ENCODE results near the gene EIF4G1.
"Not testable (repeated sequence)": the region's sequence is repeated elsewhere in the genome, so short reads cannot be mapped to it uniquely, and the experiment has no call there.

Gene EIF4G1, protein sequence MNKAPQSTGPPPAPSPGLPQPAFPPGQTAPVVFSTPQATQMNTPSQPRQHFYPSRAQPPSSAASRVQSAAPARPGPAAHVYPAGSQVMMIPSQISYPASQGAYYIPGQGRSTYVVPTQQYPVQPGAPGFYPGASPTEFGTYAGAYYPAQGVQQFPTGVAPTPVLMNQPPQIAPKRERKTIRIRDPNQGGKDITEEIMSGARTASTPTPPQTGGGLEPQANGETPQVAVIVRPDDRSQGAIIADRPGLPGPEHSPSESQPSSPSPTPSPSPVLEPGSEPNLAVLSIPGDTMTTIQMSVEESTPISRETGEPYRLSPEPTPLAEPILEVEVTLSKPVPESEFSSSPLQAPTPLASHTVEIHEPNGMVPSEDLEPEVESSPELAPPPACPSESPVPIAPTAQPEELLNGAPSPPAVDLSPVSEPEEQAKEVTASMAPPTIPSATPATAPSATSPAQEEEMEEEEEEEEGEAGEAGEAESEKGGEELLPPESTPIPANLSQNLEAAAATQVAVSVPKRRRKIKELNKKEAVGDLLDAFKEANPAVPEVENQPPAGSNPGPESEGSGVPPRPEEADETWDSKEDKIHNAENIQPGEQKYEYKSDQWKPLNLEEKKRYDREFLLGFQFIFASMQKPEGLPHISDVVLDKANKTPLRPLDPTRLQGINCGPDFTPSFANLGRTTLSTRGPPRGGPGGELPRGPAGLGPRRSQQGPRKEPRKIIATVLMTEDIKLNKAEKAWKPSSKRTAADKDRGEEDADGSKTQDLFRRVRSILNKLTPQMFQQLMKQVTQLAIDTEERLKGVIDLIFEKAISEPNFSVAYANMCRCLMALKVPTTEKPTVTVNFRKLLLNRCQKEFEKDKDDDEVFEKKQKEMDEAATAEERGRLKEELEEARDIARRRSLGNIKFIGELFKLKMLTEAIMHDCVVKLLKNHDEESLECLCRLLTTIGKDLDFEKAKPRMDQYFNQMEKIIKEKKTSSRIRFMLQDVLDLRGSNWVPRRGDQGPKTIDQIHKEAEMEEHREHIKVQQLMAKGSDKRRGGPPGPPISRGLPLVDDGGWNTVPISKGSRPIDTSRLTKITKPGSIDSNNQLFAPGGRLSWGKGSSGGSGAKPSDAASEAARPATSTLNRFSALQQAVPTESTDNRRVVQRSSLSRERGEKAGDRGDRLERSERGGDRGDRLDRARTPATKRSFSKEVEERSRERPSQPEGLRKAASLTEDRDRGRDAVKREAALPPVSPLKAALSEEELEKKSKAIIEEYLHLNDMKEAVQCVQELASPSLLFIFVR (N-terminal part only)

DNA sequence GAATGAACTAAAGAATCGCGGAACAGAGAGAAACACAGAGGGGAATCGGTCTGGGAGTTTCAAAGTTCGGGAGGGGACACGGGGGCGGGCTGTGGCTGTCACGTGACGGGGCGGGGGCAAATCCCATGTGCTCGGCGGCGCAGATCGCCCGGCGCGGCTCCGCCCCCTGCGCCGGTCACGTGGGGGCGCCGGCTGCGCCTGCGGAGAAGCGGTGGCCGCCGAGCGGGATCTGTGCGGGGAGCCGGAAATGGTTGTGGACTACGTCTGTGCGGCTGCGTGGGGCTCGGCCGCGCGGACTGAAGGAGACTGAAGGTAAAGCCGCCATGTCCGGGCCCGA lies at the start of gene EIF4G1:
Gene EIF4G1 (plus strand): TSS at position 244 of the 337 bp plus-strand sequence. CDS start 1,191 bp downstream, outside the sequence.
- peak within 1 kb of the TSS; percentile 87 for H3K4me3 ChIP-seq (ENCODE audit: low read length)
- peak; percentile 69 for DNase-seq (ENCODE audit: low read depth)
- TF ChIP-seq, protein P1, sequence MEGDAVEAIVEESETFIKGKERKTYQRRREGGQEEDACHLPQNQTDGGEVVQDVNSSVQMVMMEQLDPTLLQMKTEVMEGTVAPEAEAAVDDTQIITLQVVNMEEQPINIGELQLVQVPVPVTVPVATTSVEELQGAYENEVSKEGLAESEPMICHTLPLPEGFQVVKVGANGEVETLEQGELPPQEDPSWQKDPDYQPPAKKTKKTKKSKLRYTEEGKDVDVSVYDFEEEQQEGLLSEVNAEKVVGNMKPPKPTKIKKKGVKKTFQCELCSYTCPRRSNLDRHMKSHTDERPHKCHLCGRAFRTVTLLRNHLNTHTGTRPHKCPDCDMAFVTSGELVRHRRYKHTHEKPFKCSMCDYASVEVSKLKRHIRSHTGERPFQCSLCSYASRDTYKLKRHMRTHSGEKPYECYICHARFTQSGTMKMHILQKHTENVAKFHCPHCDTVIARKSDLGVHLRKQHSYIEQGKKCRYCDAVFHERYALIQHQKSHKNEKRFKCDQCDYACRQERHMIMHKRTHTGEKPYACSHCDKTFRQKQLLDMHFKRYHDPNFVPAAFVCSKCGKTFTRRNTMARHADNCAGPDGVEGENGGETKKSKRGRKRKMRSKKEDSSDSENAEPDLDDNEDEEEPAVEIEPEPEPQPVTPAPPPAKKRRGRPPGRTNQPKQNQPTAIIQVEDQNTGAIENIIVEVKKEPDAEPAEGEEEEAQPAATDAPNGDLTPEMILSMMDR (conservative IDR thresholded peaks at IDR 0.05; ENCODE audit: low read depth, low read length), result no peak

DNA sequence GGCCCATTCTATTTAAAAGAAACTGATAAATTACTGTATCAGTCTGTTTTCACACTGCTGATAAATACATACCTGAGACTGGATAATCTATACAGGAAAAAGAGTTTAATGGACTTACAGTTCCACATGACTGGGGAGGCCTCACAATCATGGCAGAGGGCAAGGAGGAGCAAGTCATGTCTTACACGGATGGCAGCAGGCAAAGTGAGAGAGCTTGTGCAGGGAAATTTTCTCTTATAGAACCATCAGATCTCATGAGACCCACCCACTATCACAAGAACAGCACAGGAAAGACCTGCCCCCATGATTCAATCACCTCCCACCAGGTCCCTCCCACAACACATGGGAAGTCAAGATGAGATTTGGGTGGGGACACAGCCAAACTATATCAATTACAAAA lies 47.2 kb upstream of the EIF4G1 start:
- DNase-seq (ENCODE audit: low read depth); H3K4me3 ChIP-seq (ENCODE audit: low read length): not testable (repeated sequence)

DNA sequence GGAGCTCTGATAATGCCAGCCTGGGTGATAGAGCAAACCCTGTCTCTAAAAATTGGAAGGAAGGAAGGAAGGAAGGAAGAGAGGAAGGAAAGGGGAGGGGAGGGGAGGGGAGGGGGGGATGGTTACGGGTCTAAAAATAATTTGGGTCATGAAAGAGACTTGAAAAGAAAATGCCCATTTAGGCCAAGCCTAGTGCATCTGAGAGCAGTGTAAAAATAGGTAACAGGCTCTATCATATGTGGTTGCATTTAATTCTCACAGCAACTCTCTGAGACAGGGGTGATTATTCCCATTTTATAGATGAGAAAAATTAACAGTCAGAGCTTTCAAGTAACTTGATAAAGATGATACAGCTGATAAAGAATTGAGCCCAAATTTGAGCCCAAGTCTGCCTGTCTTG lies 42.1 kb upstream of the EIF4G1 start:
- TF ChIP-seq, protein P1 (conservative IDR thresholded peaks at IDR 0.05; ENCODE audit: low read depth, low read length), result no peak
- no peak overlapping the region for H3K4me3 ChIP-seq (ENCODE audit: low read length)
- no peak for DNase-seq (ENCODE audit: low read depth)

DNA sequence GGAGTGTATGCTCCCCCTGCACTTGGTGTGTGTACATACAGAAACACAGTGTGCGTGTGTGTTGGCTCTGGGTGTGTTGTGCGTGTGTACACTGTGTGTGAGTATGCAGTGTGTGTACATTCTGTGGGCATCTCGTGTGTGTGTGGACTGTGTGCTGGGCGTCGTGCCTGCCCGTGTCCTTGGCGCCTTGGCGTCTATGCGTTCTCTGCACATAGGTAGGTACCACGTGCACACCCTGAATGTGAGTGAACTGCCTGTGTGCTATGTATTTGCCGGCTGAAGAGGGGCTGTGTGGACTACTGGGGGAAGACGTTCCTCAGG lies 39.1 kb upstream of the EIF4G1 start:
- TF ChIP-seq, protein P1 (conservative IDR thresholded peaks at IDR 0.05; ENCODE audit: low read depth, low read length), result no peak
- DNase-seq (ENCODE audit: low read depth), result no peak
- H3K4me3 ChIP-seq (ENCODE audit: low read length), result peak overlapping the region; percentile 23

DNA sequence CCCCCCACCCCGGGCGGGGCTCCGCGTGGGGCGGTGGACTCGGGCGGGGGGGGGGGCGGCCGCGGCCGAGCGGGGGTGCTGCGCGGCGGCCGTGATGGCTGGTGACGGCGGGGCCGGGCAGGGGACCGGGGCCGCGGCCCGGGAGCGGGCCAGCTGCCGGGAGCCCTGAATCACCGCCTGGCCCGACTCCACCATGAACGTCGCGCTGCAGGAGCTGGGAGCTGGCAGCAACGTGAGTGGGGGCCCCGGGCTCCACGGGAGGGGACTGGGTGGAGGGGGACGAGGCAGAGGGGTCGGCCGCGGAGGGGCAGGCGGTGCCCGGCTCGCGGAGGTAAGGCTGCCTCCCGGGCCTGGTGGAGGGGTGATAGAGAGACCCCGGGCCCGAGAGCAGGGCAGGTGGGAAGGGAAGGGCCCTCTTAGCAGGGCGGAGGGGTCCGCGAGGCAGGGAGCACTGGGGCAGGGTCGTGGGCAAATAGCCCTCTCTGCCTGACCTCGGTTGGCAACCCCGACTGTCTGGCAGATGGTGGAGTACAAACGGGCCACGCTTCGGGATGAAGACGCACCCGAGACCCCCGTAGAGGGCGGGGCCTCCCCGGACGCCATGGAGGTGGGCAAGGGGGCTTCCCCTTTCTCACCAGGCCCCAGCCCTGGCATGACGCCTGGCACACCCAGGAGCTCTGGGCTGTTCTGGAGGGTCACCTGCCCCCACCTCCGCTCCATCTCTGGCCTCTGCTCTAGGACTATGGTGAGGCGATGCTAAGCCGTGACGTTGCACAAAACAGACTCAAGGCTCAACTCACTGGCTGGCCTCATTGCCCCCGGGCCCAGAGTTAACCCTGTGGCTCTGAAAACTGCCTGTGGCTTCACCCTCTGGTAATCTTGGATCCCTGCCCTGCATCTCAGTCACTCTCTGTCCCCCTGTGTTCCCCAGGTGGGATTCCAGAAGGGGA lies 38.2 kb upstream of the EIF4G1 start, which contains the start of gene ECE2:
Gene ECE2 (plus strand): TSS at position 62 of the 950 bp plus-strand sequence. CDS start 132 bp downstream, at position 194.
- peak within 1 kb of the TSS; percentile 23 for H3K4me3 ChIP-seq (ENCODE audit: low read length)

DNA sequence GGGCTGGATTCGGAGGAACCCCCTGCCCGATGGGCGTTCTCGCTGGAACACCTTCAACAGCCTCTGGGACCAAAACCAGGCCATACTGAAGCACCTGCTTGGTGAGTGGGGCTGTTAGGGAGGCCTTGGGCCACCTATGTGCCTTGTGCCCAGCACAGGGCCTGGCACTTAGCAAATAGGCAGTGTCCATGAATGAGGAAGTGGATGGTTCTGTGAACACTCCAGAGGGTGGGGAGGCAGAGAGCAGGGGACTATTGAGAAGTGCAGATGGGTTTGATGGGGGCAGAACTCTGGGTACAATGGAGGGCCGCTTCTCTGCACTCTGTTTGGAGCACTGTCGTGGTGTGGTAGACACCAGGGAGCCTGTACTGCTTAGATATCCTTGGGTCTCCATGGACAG lies 37.0 kb upstream of the EIF4G1 start:
- TF ChIP-seq, protein P1 (conservative IDR thresholded peaks at IDR 0.05; ENCODE audit: low read depth, low read length), result no peak
- H3K4me3 ChIP-seq (ENCODE audit: low read length), result no peak overlapping the region
- no peak for DNase-seq (ENCODE audit: low read depth)

More for the DNA sequence above, 38.2 kb upstream of the EIF4G1 start, which contains the start of gene ECE2:
- no peak for DNase-seq (ENCODE audit: low read depth)
- TF ChIP-seq, protein P1 (conservative IDR thresholded peaks at IDR 0.05; ENCODE audit: low read depth, low read length), result no peak

Measured in retinal pigment epithelial cell (primary cell).